GM19351 (cell line): ENCODE measurements around the gene ZNF285.
"Not testable (repeated sequence)": the region's sequence is repeated elsewhere in the genome, so short reads cannot be mapped to it uniquely, and the experiment has no call there.

ENCODE experiments used
- ATAC-seq: cut with Tn5 transposase; IDR thresholded peaks from one replicate; pipeline ENCODE4 v1.9.1; 2021; ENCODE audit warnings: mild to moderate bottlenecking, moderate library complexity; ENCODE audit not compliant: unreplicated experiment

Gene ZNF285

DNA sequence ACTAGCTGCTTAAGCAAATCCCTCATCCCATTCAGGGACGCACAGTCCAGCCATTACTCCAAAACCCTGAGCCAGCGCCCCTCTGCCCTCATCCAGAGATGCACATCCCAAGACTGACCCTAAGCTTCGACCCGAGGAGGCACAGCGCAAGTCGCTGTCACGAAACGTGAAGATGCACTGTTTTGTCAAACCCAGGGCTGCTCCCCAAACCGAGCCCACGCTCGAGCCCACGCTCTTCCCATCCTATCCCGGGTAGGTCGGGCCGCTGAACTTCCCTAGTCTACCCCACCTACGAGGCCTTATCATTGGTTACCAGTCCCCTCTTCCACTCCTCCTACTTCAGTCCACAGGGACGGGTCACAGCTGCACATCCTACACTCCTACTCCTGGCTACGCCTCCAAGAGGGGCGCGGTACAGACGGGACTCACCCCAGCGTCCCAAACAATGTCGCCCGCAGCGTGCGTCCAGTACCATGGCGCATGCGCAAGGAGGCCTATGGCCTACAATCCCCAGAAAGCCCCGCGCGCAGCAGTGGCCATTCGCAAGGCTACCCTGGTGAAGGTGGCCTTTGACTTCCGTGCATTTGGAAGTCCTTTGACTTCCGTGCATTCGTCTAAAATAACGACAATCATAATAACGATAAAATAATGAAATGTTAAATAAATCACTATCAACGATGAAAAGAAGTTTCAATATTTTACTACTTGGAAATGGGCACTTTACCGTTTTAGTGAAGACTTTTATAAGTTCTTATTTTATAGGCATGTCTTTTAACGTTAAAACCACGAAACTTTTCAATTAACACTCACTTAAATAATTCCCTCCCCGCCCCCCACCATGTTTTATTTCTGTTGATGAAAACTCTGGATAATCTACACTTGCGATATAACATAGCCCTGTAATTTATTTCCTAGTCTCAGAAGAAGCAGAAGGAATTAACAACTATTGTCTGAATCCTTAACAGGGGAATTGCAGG, at the start of gene ZNF285:
TSS of gene ZNF285 (minus strand) at position 470 of the 977 bp plus-strand sequence. CDS start 4,395 bp downstream, outside the sequence.
- no peak for ATAC-seq

DNA sequence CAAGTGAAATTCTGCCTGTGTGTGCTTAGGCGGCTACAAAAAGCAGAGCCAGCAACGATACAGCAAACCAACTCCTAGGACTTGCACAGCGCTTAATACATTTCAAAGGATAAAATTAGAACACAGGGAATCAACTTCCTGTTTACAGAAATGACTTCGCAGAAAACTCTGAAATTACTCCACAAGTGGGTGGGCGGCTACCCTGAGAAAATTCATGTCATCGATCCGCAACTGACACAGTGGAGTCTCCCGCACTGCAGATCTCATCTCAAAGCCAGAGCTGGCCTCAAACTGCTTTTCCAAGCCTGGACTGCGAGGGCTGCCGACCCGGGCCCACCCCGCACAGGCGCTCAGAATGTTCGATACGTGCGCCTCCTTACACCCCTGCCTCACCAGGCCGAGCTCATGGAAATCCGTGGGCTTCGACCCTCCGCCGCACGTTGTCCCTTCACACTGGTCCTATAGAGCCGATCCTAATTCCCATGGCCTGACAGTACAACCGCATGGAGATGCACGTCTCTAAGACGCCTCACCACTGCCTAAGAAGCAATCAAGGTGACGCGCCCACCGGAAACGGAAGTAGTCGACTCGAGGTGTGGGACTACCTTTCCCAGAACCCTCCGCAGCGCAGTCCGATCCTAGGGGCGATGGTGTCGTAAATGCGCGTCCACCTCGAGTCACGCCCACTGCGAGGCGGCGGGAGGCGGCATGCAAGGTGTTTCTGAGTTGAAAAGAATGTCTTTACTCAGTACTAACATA, 46.7 kb upstream of the ZNF285 start, which contains the start of gene ZNF229:
TSS of gene ZNF229 (minus strand) at position 557 of the 759 bp plus-strand sequence. CDS start 5,625 bp downstream, outside the sequence.
- no peak for ATAC-seq

DNA sequence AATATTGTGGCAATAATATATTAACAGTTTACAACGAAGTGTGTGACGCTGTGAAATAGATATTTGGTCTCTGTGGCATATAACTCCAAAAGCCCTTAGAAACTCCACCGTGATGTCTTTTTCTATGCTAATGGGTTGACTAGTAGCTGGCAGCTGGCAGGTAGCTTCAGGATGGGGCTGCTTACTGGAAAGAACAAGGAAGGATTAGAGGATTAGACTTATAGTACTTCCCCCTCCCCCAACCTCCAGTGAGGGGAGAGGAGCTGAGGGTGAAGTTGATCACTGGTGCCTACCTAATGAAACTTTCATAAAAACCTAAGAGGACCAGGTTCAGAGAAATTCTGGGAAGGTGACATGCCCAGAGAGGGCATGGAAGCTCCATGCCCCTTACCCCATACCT, 37.0 kb upstream of the ZNF285 start:
- no peak for ATAC-seq

DNA sequence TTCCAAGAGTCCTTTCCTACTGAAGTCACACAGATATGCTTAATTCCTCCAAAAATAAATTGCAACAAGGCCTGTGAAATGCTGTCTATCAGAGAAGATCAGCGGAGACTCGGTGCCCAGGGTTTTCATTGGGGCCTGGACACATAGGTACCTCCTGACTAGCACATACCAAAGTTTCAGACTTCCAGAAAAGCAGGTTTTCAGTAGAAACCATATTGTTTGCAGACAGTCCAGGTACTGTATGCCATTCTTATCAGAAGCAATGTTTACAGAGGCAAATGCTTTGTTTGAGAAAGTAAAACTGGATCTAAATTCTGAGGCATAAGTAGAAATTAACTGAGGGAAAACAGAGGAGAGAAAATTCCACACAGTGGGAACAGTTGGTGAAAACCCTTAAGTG, 34.0 kb upstream of the ZNF285 start:
- ATAC-seq: no peak

DNA sequence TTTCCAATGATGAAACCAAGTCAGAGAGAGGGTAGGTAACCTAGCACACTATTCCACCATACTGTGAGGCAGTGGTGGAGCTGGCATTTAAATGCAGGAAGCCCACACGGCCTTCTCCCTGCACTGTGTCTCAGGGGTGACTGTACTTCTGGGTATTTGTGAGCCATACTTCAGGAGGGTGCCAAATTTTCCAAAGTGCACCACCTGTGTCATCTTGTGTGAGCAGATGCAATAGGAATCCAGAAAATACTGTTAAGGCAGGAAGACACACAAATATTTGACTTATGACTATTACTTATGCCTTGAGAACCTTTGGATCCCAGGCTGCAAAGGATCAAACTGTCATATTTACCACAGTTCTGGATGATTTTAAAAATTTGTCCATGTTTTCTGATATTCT, 29.5 kb upstream of the ZNF285 start:
- ATAC-seq: no peak

DNA sequence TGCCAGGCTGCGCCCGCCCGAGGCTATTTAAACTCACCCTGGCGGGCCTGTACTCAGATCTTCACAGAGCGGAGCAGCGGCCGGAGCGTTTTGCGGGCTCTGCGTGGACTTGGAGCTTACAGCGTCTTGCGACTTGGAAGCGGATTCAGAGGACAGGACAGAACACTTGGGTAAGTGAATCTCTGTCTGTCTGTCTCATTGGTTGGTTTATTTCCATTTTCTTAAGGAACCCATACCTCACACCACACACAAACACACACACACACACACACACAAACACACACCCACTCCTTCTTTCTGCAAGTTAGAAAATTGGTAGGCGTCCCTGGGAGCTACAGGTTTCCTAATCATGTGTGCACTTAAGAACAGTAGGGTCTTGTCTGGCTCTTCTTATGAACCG, 14.1 kb upstream of the ZNF285 start:
- not testable (repeated sequence) for ATAC-seq

DNA sequence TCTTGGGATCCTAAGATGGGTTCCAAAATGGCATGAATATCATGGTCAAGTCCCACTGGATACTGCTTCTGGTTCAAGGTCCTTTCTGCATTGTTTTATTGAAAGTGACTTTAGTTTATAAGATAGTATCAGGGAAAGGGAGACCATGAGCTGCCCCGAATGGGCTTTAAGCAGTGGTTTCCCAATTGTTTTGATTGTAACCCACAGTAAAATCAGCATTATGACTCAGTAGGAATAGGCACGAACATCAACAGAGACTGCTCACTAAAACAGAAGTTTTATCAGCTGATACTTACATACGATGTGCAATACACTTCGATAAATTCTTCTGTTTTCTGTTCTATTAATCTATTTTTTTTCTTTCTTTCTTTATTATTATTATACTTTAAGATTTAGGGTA, 12.1 kb downstream of the ZNF285 start:
- not testable (repeated sequence) for ATAC-seq

DNA sequence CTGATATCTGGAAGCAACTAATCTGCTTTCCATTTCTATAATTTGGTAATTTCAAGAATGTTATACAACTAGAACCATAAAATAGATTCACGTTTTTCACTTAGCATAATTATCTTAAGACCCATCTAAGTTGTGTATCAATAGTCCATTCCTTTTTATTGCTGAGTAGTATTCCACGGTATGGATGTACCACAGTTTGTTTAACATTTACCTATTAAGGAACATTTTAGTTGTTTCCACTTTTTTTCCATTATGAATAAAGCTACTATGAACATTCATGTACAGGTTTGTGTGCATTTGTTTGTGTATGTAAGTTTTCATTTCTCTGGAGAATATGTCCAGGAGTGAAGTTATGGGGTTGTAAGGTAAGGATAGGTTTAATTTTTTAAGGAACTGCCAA, 26.6 kb downstream of the ZNF285 start:
- no peak for ATAC-seq

DNA sequence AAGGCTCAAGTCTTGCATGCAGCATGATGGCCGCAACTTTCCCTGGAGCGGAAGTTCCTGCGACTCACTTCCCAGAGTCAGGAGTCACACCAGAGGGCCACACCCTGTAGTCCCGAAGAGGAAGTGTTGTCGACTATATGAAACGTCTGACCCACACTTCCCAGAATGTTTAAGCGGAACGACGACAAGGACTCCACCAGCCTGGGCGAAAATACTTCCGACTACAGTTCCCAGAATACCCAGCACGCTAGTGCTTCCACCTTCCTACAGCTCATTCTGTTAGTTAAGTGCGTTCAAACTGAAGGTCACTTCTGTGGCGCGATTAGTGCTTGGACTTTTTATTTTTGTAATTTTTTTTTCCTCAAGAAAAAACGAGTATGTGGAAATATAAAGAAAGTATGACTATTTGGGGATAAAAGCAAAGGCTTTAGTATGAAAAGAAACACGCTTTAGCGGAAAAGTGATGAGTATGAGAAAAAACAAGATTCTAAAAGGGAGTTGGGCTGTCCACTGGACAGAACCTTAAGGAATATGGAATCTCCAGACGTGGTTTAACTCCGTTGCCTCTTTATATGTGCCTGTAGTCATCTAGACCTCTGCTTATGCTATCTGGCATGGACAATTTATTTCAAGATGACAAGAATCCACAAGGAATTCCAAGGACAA, 29.5 kb downstream of the ZNF285 start:
- ATAC-seq: no peak

DNA sequence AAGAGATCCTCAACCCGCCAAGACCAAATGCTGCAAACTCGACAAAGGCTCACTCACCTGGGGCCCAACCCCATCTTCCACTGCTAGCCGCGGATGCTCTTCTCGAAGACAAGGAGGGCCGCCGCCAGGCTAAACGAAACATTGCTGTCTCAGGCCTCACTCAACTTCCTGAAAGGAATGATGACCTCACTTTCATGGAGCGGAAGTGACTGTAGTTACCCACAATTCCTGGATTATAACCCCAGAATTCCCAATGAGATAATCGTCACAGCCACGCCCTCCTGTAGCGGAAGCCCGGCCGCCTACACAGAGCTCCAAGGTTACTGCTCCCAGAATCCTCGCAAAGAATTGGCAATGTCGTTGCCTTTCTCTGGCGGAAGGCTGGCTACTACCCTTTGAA, 34.4 kb downstream of the ZNF285 start:
- no peak for ATAC-seq

DNA sequence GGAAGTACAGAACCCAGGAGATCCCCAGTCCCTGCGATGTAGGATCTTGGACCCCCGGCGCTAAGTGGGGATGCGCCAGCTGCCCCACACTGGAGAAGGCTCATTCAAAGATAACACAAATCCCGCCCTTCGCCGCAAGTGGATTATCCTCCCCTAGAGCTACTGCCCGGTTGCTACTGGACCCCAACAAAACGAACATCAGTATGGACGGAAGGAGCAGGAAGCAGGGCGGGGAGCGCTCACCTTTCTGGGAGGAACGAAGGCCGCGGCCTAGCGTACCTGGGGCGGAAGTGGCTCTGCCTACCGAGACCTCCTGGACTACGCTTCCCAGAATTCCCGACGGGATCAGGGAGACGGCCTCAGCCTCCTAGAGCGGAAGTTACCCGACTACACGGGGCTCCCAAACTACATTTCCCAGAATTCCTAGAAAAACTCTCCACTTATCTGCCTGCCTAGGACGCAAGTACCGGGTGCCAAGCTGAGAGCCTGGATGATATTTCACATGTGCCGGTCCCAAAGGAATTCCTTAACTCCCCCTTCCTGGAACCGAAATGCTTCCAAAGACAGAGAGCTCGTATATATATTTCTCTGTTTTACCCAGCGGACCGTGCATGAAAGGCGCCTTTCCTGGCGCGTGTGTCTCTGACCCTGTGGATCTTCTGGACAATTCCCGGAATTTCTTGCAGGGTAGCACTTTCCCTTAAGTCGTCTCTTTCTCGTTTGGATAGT, 44.9 kb downstream of the ZNF285 start, which contains the start of gene ZNF112:
TSS of gene ZNF112 (minus strand) at position 298 of the 729 bp plus-strand sequence. CDS start 16,141 bp downstream, outside the sequence.
- ATAC-seq: no peak

DNA sequence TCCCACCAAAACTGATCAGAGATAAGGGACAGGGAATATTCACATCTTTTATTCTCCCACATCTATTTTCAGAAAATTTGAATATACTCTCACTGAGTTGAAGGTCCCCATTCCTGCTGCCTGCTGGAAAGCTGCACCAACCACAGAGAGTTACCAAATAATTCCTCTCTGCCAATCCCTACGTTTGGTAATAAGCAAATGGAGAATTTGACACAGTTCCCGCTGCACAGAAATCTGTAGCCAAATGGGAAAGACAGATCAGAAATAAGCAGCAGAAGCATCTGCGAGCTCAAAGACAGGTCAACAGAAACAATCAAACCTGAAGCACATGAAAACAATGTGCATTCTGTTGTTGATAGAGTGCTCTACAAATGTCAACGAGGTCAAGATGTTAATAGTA, 54.9 kb downstream of the ZNF285 start:
- no peak for ATAC-seq

DNA sequence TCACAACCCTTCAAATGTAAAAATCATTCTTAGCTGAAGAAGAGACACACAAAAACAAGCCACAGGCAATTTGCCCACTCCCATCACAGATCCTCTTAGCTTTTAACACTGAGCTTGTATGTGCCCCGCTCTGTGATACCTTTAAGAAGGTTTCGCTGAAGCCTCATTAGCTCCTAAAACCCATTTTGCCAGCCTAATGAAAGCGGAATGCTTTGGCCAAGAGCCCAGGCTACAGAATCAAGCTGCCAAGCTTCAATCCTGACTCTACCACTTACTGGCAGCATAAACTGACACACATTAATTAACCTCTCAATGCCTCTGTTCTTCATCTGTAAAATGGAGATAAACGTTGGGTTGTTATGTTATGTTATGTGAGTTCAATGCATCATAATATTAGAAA, 55.4 kb downstream of the ZNF285 start:
- ATAC-seq: no peak

DNA sequence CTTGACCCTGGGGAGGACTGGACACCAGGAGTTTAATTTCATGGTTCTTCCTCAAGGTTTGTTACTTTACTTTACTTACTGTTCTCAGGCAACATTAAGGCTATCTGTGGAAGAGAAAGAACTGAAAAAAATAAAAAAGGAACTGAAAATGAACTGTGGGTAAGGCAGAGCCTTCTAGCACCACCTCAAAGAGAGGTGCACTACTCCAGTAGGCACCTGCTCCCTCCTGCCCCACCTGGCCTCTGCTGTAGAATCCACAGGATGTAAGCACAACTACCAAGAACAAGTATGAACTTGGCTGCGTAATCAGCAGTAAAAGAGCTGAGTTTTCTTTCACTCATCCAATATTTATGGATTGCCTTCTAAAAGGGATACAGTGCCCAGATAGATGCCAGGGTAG, 57.2 kb downstream of the ZNF285 start:
- no peak for ATAC-seq

DNA sequence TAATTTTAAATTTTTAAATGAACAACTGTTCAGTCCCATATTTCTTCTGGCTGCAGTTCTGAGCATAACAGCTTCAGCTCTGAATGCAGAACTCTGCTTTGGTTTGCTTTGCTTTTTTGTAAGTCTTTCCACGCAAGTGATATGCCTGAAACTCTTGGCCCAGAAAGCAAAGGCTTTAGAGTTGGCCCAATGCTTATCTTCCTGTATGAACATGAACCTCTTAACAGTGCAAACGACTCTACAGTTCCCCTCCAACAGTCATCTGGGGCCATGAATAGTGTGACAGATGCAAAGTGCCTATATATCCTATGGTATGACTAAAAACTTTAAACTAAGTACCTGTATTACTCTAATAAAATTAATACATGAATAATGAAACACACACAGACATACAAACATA, 59.6 kb downstream of the ZNF285 start:
- no peak for ATAC-seq

DNA sequence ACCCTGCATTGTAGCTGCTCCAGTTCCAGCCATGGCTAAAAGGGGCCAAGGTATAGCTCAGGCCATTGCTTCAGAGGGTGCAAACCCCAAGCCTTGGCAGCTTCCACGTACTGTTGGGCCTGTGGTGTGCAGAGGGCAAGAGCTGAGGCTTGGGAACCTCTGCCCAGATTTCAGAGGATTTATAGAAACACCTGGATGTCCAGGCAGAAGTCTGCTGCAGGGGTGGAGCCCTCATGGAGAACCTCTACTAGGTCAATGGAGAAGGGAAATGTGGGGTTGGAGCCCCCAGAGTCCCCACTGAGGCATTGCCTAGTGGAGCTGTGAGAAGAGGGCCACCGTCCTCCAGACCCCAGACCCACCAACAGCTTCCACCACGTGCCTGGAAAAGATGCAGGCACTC, 66.8 kb downstream of the ZNF285 start:
- ATAC-seq: not testable (repeated sequence)
